NT2/D1 (cell line): ENCODE results near the gene YOD1.

Source experiments
- SUZ12 ChIP-seq: IDR thresholded peaks from 2 replicates; pipeline ENCODE4 v1.6.1; 2011; ENCODE audit not compliant: insufficient read length, insufficient read depth; ENCODE audit errors: extremely low read depth
- YY1 ChIP-seq: IDR thresholded peaks from 2 replicates; pipeline ENCODE4 v1.6.1; 2011; ENCODE audit not compliant: insufficient read length, insufficient read depth
- ZNF274 ChIP-seq: IDR thresholded peaks from 2 replicates; pipeline ENCODE4 v1.6.1; 2011; ENCODE audit warnings: mild to moderate bottlenecking, low read depth, low read length

GRCh38 chr1:207084701-207085180 is 33.7 kb upstream of the YOD1 start:
- TF ChIP-seq YY1 (no peak), ZNF274 (no peak), SUZ12 (no peak)
